Activated T-helper 9 cell treated with anti-CD3 and anti-CD28 coated beads, Interleukin-2, amount 50 U/mL, for 16 hours (primary cell): ENCODE measurements around the gene RTN1.

Experiments used
- DNase-seq: peaks from one replicate; pipeline ENCODE4 v3.0.0-alpha.2; 2020; ENCODE audit warnings: low read depth

The RTN1 gene

DNA sequence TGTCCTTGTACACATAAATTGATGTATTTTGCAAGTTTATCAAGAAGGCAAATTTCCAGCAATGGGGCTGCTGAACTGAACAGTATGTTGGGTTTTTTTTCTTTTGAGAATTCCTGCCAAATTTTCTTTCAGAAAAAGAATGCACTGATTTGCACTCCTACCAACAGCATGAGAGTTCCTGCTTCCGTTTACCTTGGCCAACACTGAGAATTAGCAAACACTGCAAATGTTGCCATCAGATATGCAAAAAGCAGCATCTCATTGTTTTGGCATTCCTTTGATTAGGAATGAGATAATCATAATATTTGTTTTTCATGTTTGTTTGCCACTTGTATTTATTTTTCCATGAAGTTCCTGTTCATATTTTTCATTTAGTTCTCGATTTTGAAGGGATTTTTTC is 82.4 kb downstream of the RTN1 start:
- no peak for DNase-seq

- no peak for DNase-seq
Observed at GRCh38 chr14:59787045-59787674, 83.4 kb downstream of the RTN1 start.

DNA sequence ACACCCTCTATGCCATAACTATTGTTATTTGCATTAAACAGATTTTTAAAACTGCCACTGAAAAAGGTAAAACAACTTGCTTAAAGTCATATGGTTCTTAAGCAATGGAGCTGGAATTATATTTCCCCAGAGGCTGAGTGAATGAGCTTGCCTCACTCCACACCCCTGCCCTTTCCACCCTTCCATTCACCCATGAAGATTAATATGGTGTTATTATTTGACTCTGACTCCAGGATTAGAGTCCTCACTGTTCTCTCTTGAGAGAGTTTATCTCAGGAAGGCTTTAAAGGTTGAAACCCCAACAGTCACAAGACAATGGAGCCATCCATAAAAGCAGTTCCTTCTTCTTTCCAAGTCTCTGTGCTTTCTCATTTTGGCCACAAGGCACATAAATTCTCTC is 84.9 kb downstream of the RTN1 start:
- DNase-seq: no peak

- no peak for DNase-seq
Observed at GRCh38 chr14:59782760-59783159, 87.8 kb downstream of the RTN1 start.

GRCh38 chr14:59777006-59777579 is 93.5 kb downstream of the RTN1 start:
- no peak for DNase-seq

DNA sequence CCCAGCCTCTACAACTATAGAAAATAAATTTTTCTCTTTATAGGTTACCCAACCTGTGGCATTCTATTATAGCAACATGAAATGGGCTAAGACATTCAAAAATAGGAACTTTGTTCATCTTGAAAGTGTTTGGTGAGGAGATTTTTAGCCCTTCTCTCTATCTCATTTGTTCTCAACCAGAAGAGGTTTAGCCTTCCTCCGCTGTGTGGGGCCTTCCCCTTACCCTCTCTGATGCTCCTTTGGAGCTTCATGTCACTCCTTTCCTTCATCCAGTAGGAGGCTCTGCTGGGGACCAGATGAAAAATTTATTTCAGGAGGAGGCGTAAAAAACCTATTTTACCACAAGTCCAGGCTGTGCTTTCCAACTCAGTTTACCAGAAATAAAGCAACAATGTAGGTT is 94.1 kb downstream of the RTN1 start:
- DNase-seq: no peak

GRCh38 chr14:59772233-59772632 is 98.3 kb downstream of the RTN1 start:
- no peak for DNase-seq

DNA sequence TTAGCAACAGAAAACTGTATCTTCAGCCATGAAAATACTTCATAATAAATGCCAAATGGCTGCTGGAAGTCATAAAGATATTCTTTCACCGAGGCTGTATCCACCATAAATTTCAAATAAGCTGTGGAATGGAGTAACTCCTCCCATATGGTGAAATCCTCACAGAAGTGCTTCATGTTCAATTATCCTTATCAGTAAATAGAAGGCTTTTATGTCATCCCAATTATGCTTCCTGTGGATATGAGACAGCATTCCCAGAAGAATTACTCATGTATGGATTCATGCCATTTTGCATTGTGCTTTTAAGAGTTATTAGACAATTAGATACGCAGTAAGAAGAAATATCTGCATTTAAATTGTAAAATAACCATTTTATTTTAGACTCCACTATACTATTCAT is 99.0 kb downstream of the RTN1 start:
- DNase-seq: no peak

DNA sequence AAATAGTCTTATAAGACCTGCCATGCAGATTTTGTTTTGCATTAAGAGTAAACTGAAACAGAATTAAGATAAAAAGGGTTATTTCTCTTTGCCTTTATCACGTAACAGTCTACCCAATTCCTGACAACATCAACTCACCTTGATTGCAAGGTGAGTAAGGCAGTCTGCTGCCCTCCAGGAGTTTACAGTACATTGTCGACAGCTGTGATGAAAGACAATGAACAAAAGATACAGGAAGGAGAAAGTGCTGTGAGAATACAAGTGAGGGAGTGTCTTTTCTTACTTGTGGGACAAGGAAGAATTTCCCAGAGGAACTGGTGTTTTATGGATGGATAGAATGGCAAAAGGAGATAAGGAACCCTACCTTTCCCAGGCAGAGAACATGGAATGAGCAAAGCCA is 101.0 kb downstream of the RTN1 start:
- no peak for DNase-seq

GRCh38 chr14:59768855-59769375 is 101.7 kb downstream of the RTN1 start:
- no peak for DNase-seq

GRCh38 chr14:59761851-59762250 is 108.7 kb downstream of the RTN1 start:
- DNase-seq: no peak

DNA sequence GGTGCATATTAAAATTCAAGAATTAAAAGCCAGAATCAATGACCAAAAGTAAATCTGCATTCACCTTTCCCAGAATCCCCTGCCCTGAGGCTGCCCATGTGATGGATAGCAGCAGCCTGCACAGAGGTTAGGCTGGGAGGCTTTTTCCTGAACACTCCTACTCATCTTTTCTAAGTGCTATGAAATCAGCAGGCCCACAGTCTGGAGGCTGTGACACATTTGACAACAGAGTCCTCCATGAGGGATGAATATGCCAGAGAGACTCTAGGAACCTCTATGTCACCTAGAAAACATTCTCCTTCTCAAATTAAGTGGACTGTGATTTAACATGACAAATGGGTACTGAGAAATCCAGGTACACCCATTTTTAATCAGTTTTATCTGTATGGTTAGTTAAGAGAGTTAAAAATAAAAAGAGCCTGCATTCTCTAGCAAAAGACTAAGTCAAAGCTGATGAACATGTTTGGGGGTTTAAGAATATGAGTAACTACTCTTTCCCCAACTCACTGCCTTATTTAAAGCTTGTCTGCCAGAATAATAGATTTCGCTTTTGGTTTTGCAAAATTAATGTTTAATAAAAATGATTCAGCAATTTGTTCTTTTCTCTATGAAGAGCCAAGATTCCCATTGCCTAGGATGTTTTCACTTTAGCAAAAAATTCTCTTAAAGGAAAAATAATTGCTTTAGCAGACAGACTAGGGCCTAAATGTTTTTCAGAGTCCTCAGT is 115.0 kb downstream of the RTN1 start:
- DNase-seq: no peak

- no peak for DNase-seq
Observed at GRCh38 chr14:59754256-59754655, 116.3 kb downstream of the RTN1 start.

DNA sequence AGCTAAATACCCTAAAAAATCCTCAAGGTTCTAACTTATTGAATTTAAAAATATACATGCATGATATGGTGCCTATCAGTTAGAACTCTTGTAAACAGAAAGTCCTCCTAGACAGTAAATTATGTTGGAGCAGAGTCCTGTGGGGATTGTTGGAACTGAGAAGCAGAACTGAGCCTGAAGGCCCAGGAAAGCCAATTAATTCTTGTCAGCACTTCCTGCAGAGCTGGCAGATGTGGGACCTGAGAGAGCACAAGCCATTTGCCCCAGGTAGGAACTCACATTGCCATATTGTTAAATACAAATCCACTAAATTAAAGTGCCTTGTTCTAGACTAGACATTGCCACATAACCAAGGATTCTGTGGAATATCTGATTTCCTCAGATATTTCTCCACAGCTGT is 117.1 kb downstream of the RTN1 start:
- DNase-seq: no peak

DNA sequence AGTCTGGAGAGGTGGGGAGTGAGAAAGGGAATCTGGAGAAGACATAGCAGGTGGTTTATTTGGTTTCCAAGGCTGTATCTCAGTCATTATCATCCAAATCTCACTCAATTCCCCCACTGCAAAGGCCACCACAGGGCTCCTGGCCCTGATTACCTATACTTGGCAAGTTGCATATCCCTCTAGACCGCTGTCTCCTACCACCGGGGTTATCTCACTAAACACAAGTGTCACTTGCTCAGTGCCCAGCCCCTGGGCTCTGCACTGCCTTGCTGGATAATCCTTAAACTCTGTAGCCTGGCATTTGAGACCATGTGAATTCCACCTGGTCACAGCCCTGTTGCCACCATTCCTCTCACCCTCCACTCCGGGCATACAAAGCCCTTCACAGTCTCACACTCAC is 119.0 kb downstream of the RTN1 start:
- DNase-seq: no peak

- DNase-seq: no peak
Observed at GRCh38 chr14:59739794-59740193, 130.8 kb downstream of the RTN1 start.

DNA sequence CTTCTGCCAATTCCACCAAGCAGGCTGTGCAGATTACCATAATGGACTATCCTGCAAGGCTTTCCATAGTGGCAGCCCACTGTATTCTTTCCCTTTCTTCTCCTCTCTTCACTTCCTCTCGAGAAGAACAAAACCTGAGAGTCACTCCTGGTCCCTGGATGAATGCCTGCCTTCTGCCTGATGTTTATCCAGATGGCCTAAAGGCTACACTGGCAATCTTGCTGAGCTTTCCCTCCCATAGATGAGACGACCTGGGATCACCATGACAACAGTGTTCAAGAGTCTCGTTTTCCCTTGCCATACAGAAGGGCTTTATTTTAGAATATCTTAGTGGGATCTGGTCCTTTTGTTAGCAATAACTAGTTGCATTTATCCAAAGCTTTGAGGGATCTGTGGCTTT is 142.3 kb downstream of the RTN1 start:
- DNase-seq: no peak

- no peak for DNase-seq
Observed at GRCh38 chr14:59727073-59727661, 143.4 kb downstream of the RTN1 start.

DNA sequence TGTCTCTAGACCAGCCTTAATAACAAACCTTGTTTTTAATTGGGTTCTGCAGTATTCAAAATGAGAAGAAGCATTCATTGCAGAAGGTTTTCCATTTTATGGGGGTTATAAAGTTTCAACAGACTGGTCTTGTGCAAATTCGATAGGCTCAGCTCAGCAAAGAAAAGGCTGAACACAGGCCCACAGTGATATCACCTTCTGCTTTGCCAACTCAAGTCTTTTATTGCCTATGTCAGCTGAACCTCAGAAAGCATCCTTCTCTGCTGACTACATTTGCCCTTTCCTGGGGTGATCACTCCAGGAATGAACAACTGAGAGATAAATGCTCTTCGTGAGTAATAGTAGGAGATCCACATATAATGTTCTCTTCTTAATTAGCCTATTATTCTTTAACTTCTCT is 159.5 kb downstream of the RTN1 start:
- no peak for DNase-seq

- DNase-seq: no peak
Observed at GRCh38 chr14:59707778-59708561, 162.6 kb downstream of the RTN1 start.

GRCh38 chr14:59705866-59706265 is 164.7 kb downstream of the RTN1 start:
- no peak for DNase-seq

DNA sequence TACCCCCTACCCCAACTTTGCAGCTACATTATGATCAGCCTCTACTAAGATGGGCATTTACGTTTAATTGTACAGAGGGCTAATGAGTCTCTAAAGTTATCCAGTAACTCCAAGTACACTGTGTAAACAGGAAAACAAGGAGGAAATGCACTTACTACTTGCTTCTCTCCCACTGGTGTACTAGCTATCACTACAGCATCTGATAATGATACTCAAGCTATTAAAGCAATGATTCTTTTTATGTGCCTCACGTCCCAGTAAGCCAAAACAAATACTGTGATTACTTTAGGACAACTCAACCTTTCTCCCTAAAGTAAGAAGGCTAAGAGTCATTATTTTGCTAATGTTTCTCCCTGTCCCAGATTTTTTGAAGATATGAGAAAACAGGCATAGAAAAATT is 165.3 kb downstream of the RTN1 start:
- DNase-seq: no peak
